ENCODE data around the gene NEGR1. TPM values are rescaled to one million over a fixed set of nuclear protein-coding genes. Genes with fewer than 3 reads are reported as not detected.
A peak's percentile ranks its signal among the peaks of the same experiment; 100 is the strongest.

The NEGR1 gene
- total RNA-seq, 1 donor from 2014 or later = 9.7 TPM

DNA sequence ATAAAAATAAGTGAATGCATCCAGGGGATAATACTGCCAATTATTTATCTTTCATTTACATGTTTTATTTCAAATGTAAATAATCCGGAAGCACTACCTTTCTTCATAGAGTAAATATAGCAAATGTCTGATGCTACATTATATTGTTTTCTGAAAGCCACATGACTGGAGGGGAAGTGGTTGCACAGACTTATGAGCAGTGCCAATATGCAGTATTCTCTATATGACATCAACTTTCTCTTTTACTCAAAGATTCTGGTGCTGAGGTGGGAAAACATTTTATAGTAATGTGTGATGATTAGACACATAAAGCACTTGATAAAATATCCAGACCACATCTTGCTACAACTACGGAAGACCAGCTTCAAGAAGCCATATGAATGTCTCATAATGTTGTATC lies 314.7 kb downstream of the NEGR1 start:
- intact Hi-C loops (cut with micrococcal nuclease) = no loop called here
- Histone ChIP-seq H3K27me3 (ENCODE audit: low read depth) (no peaks in the 10 kb centered on the region), H3K27ac (replicated peaks) (no peak overlapping the region), H3K9me3 (replicated peaks) (no peaks in the 10 kb centered on the region), H3K36me3 (no peaks in the 10 kb centered on the region), H3K4me1 (no peaks in the 10 kb centered on the region), H3K4me3 (no peak overlapping the region)
- no peak for DNase-seq
- TF ChIP-seq, protein P1, sequence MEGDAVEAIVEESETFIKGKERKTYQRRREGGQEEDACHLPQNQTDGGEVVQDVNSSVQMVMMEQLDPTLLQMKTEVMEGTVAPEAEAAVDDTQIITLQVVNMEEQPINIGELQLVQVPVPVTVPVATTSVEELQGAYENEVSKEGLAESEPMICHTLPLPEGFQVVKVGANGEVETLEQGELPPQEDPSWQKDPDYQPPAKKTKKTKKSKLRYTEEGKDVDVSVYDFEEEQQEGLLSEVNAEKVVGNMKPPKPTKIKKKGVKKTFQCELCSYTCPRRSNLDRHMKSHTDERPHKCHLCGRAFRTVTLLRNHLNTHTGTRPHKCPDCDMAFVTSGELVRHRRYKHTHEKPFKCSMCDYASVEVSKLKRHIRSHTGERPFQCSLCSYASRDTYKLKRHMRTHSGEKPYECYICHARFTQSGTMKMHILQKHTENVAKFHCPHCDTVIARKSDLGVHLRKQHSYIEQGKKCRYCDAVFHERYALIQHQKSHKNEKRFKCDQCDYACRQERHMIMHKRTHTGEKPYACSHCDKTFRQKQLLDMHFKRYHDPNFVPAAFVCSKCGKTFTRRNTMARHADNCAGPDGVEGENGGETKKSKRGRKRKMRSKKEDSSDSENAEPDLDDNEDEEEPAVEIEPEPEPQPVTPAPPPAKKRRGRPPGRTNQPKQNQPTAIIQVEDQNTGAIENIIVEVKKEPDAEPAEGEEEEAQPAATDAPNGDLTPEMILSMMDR (IDR thresholded peaks at IDR 0.05; ENCODE audit: borderline replicate concordance) = no peak

DNA sequence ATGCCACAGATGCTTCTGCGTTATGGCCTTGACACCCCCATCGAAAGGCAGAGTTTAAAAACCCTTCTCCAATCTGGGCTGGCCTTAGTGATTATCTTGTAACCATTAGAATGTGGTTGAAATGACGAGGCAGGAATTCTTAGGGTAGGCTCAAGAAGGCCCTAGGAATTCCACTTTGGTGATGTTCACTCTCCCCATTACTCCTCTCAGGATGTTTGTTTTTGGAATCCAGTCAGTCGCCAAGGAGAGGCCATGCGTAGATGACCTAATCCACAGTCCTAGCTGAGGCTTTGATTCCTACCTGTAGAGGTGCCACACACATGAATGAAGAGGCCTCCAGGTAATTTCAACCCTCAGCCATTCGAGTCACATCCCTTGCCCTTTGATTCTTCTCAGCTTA lies 318.2 kb downstream of the NEGR1 start:
- no peak for DNase-seq
- Histone ChIP-seq H3K27me3 (ENCODE audit: low read depth) (no peaks in the 10 kb centered on the region), H3K4me3 (no peak overlapping the region), H3K27ac (replicated peaks) (no peak overlapping the region), H3K36me3 (no peaks in the 10 kb centered on the region), H3K4me1 (peaks cover 5% of the 10 kb centered on the region), H3K9me3 (replicated peaks) (no peaks in the 10 kb centered on the region)
- intact Hi-C loops (cut with micrococcal nuclease) = no loop called here
- TF ChIP-seq, protein P1 (IDR thresholded peaks at IDR 0.05; ENCODE audit: borderline replicate concordance) = no peak

DNA sequence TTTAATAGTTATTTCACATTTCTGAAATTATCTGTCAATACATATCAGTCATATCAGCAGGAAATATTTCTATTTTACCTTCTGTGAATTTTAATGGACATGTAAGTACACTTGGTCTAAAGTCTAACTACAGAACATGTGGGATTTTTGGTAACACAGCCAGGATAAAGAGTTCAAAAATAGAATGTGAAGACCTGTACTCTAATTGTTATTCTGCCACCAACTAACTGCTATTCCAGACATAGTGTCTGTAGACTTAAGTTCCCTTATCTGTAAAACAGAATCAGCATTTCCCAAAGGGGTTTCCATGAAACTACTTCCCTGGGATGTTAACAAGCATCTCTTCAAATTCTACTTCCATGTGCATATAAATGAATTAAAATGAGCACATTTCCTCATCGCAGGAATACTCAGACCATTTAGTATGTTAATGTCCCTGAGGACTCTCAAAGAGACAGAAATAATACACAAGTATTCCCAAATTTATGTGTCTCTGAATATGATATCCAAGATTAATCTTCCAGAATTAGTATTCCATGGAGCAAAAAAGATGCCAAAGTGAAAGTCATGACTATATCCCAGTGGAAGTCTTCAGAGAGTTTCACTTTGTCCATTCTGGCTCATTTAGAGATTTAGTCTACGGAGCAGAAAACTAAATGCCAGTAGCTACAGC lies 325.6 kb downstream of the NEGR1 start:
- no peak for DNase-seq
- H3K9me3 ChIP-seq (replicated peaks) = no peaks in the 10 kb centered on the region
- no peaks in the 10 kb centered on the region for H3K27me3 ChIP-seq (ENCODE audit: low read depth)
- no peak overlapping the region for H3K4me3 ChIP-seq
- H3K27ac ChIP-seq (replicated peaks) = peak overlapping the region; percentile 17
- TF ChIP-seq, protein P1 (IDR thresholded peaks at IDR 0.05; ENCODE audit: borderline replicate concordance) = no peak
- no peaks in the 10 kb centered on the region for H3K36me3 ChIP-seq
- intact Hi-C loops (cut with micrococcal nuclease) = no loop called here
- H3K4me1 ChIP-seq = peaks cover under 1% of the 10 kb centered on the region

DNA sequence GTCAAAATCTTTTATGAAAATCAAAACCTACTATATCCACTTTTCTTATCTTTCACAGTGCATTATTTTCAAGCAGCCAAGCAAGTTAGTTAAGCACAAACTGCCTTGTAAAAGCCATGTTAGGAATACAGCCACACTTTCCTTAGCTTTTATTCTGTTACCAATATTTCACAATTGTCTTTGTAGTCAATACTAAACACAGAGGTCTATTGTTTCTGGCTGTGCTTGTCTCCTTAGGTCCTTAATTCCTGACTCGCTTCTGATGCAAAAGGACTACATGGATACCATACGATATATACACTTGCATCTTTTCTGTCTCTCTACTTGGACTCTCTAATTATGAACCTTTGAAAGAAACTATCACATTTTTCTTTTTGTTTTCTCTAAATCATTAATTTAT lies 331.8 kb downstream of the NEGR1 start:
- no peaks in the 10 kb centered on the region for H3K9me3 ChIP-seq (replicated peaks)
- no peaks in the 10 kb centered on the region for H3K36me3 ChIP-seq
- H3K27me3 ChIP-seq (ENCODE audit: low read depth) = no peaks in the 10 kb centered on the region
- H3K4me1 ChIP-seq = no peaks in the 10 kb centered on the region
- TF ChIP-seq, protein P1 (IDR thresholded peaks at IDR 0.05; ENCODE audit: borderline replicate concordance) = no peak
- intact Hi-C loops (cut with micrococcal nuclease) = no loop called here
- no peak for DNase-seq
- no peak overlapping the region for H3K27ac ChIP-seq (replicated peaks)
- H3K4me3 ChIP-seq = no peak overlapping the region

DNA sequence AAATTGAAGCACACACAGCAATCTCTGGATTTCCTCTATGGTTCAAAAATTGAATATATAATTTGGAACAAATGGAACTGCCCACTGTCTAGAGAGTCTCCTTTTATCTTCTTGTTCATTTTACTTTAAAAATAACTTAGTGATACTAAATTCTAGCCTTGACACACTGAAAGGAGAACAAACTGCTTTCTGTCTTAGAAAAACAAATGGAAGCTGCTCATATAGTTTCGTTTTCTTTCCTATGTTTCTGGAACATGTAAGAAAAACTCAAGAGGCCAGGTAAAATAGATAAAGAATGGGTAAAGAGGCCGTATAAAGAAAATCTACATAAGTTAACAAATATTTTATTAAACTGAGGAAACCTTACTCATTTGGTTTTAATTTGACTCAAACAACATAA lies 332.7 kb downstream of the NEGR1 start:
- Histone ChIP-seq H3K27me3 (ENCODE audit: low read depth) (no peaks in the 10 kb centered on the region), H3K36me3 (no peaks in the 10 kb centered on the region), H3K4me3 (no peak overlapping the region), H3K9me3 (replicated peaks) (no peaks in the 10 kb centered on the region), H3K27ac (replicated peaks) (no peak overlapping the region), H3K4me1 (no peaks in the 10 kb centered on the region)
- intact Hi-C loops (cut with micrococcal nuclease) = no loop called here
- no peak for DNase-seq
- TF ChIP-seq, protein P1 (IDR thresholded peaks at IDR 0.05; ENCODE audit: borderline replicate concordance) = no peak

All from left ventricle myocardium inferior (tissue), 1 donor.